SKM-1 treated with dmso at 0.1 percent for 144 hours (cell line): ENCODE measurements around the gene RRP7A.
A peak's percentile ranks its signal among the peaks of the same experiment; 100 is the strongest.
"Not testable (repeated sequence)": the region's sequence is repeated elsewhere in the genome, so short reads cannot be mapped to it uniquely, and the experiment has no call there.

Experiments used
- DNase-seq: peaks from one replicate; lab custom pipeline; 2025; ENCODE audit not compliant: unreplicated experiment; lab: John Stamatoyannopoulos, UW

The RRP7A gene

GRCh38 chr22:42519525-42520401 is at the start of gene RRP7A:
Gene RRP7A, minus strand, starts transcription at chr22:42519796. Its CDS starts 10 bp downstream, at chr22:42519786.
- DNase-seq, result peak; percentile 50

- DNase-seq, result not testable (repeated sequence)
Measured at GRCh38 chr22:42567950-42568349, 48.4 kb upstream of the RRP7A start.

GRCh38 chr22:42565956-42566355 is 46.4 kb upstream of the RRP7A start:
- DNase-seq, result no peak

- DNase-seq, result no peak
Measured at GRCh38 chr22:42564699-42565098, 45.1 kb upstream of the RRP7A start.

- DNase-seq, result not testable (repeated sequence)
Measured at GRCh38 chr22:42563943-42564342, 44.3 kb upstream of the RRP7A start.

- DNase-seq, result no peak
Measured at GRCh38 chr22:42562684-42563083, 43.1 kb upstream of the RRP7A start.

GRCh38 chr22:42562279-42562678 is 42.7 kb upstream of the RRP7A start:
- DNase-seq, result peak; percentile 69

- DNase-seq, result peak; percentile 42
Measured at GRCh38 chr22:42561856-42562255, 42.3 kb upstream of the RRP7A start.

GRCh38 chr22:42560781-42561180 is 41.2 kb upstream of the RRP7A start:
- no peak for DNase-seq

GRCh38 chr22:42560381-42560780 is 40.8 kb upstream of the RRP7A start:
- no peak for DNase-seq

- DNase-seq, result peak; percentile 45
Measured at GRCh38 chr22:42553475-42554361, 34.1 kb upstream of the RRP7A start, which contains the start of gene SERHL2. Gene SERHL2, plus strand, starts transcription at chr22:42553956. Its CDS starts 65 bp downstream, at chr22:42554021.

GRCh38 chr22:42552294-42552647 is 32.7 kb upstream of the RRP7A start:
- not testable (repeated sequence) for DNase-seq

GRCh38 chr22:42549331-42550060 is 29.9 kb upstream of the RRP7A start:
- DNase-seq, result no peak

- no peak for DNase-seq
Measured at GRCh38 chr22:42548597-42549330, 29.2 kb upstream of the RRP7A start.

GRCh38 chr22:42548126-42548525 is 28.5 kb upstream of the RRP7A start:
- DNase-seq, result not testable (repeated sequence)

GRCh38 chr22:42547562-42547961 is 28.0 kb upstream of the RRP7A start:
- DNase-seq, result no peak

GRCh38 chr22:42544686-42545085 is 25.1 kb upstream of the RRP7A start:
- no peak for DNase-seq

- DNase-seq, result not testable (repeated sequence)
Measured at GRCh38 chr22:42539236-42539771, 19.7 kb upstream of the RRP7A start.

- not testable (repeated sequence) for DNase-seq
Measured at GRCh38 chr22:42537199-42537831, 17.7 kb upstream of the RRP7A start.

- DNase-seq, result not testable (repeated sequence)
Measured at GRCh38 chr22:42536634-42537033, 17.0 kb upstream of the RRP7A start.
